MM.1S (cell line): ENCODE results near the gene EXOC2.

Experiments used
- CTCF ChIP-seq: fragments of 300-600 bp; sonication (generic); IDR thresholded peaks from 2 replicates; pipeline ENCODE4 v1.5.1; 2016; ENCODE audit warnings: antibody characterized with exemption, low read length, mixed read lengths
- EZH2 ChIP-seq: fragments of 300-600 bp; sonication (generic); optimal IDR thresholded peaks from 2 replicates; pipeline ENCODE3; 2017; ENCODE audit warnings: low read depth, mild to moderate bottlenecking, antibody characterized with exemption, low read length, mixed read lengths

DNA sequence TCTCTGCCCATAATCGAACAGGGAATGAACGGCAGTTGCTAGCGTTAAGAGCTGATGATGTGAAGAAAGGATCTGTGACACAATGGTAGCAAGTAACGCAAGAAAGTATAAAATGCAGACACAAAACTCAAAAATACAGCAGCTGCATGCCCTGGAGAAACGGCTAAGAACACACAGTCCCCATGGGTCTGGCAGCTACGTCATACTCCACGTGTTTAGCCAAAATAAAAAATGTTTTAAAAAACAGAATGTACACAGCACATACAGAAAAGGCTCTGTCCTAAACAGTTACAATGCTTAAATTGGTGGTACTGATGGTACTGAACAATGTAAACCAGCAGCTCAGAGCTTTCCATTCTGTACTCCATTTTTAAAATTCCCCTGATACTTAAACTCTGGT lies 70.5 kb downstream of the EXOC2 start:
- TF ChIP-seq EZH2 (no peak), CTCF (no peak)
